ENCODE results near the gene TMSB15C. TPM values are rescaled to one million over a fixed set of nuclear protein-coding genes. Genes with fewer than 3 reads are reported as not detected.
A peak's percentile ranks its signal among the peaks of the same experiment; 100 is the strongest.
"Not testable (repeated sequence)": the region's sequence is repeated elsewhere in the genome, so short reads cannot be mapped to it uniquely, and the experiment has no call there.

TMSB15C gene
- total RNA-seq (2014; rRNA removed; shearing (Covaris generic)) = 2.9 and 4.2 TPM in 2 replicates

GRCh38 chrX:104075778-104076445, at the start of gene TMSB15C:
TSS of gene TMSB15C (minus strand) at chrX:104076236.
- DNase-seq (ENCODE audit: low spot score) = not testable (repeated sequence)

- DNase-seq (ENCODE audit: low spot score) = no peak
These were observed 46.8 kb upstream of the TMSB15C start for GRCh38 chrX:104122829-104123228.

GRCh38 chrX:104118765-104119164, 42.7 kb upstream of the TMSB15C start:
- DNase-seq (ENCODE audit: low spot score) = no peak

GRCh38 chrX:104117759-104118158, 41.7 kb upstream of the TMSB15C start:
- no peak for DNase-seq (ENCODE audit: low spot score)

- DNase-seq (ENCODE audit: low spot score) = peak; percentile 29
These were observed 37.4 kb upstream of the TMSB15C start for GRCh38 chrX:104113222-104113965.

GRCh38 chrX:104112326-104112951, 36.4 kb upstream of the TMSB15C start, which contains the start of gene ZCCHC18:
TSS of gene ZCCHC18 (plus strand) at chrX:104112523. CDS start at chrX:104114112, 1,589 bp downstream.
- DNase-seq (ENCODE audit: low spot score) = peak; percentile 5

- not testable (repeated sequence) for DNase-seq (ENCODE audit: low spot score)
These were observed 34.6 kb upstream of the TMSB15C start for GRCh38 chrX:104110491-104111240.

- DNase-seq (ENCODE audit: low spot score) = no peak
These were observed 32.9 kb upstream of the TMSB15C start for GRCh38 chrX:104108955-104109354.

GRCh38 chrX:104105330-104106262, 29.6 kb upstream of the TMSB15C start:
- DNase-seq (ENCODE audit: low spot score) = no peak

GRCh38 chrX:104104676-104105075, 28.6 kb upstream of the TMSB15C start:
- no peak for DNase-seq (ENCODE audit: low spot score)

GRCh38 chrX:104098919-104099318, 22.9 kb upstream of the TMSB15C start:
- no peak for DNase-seq (ENCODE audit: low spot score)

- peak; percentile 29 for DNase-seq (ENCODE audit: low spot score)
These were observed 22.2 kb upstream of the TMSB15C start for GRCh38 chrX:104098151-104098808.

GRCh38 chrX:104085919-104086318, 9.9 kb upstream of the TMSB15C start:
- no peak for DNase-seq (ENCODE audit: low spot score)

- no peak for DNase-seq (ENCODE audit: low spot score)
These were observed 9.4 kb upstream of the TMSB15C start for GRCh38 chrX:104085477-104085876.

GRCh38 chrX:104084534-104085277, 8.7 kb upstream of the TMSB15C start:
- DNase-seq (ENCODE audit: low spot score) = no peak

GRCh38 chrX:104084063-104084462, 8.0 kb upstream of the TMSB15C start:
- no peak for DNase-seq (ENCODE audit: low spot score)

- not testable (repeated sequence) for DNase-seq (ENCODE audit: low spot score)
These were observed 1.8 kb upstream of the TMSB15C start for GRCh38 chrX:104077854-104078253.

GRCh38 chrX:104062636-104063035, 13.4 kb downstream of the TMSB15C start:
- DNase-seq (ENCODE audit: low spot score) = not testable (repeated sequence)

- DNase-seq (ENCODE audit: low spot score) = not testable (repeated sequence)
These were observed 21.1 kb downstream of the TMSB15C start for GRCh38 chrX:104054956-104055355.

Measured in A172 (cell line).